ENCODE measurements around the gene GRB7. TPM values are rescaled to one million over a fixed set of nuclear protein-coding genes. Genes with fewer than 3 reads are reported as not detected.

Gene GRB7
- total and polyA plus RNA-seq, 9 of the 15 experiments (the other 6 are each of a cell fraction or from before 2014, with no cell fraction given): 0.04 to 6.2 (median 2.2) TPM

DNA sequence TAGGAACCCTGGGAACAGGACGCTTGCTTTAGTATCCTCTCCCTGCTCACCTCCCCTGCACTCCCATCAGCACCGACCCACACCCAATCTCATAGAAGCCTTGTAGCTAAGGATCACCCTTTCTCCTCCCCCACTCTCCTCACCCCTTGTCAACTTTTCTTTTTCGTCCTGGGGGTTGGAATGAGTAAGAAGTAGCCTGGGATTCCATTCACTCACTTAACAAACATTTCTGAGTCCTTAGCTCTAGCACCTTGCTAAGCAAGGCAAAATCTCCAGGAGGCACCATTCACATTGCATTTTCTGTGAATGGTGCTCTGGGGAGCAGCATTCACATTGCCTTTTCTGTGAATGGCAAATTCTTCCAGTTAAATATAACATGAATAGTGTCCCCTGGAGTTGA lies 48.8 kb upstream of the GRB7 start:
- in situ Hi-C loops (cut with MboI) (no loop called here), intact Hi-C loops (cut with micrococcal nuclease) (loop anchor here (5.0 kb wide), 1 partner anchor 43 kb away; the partner anchor contains the start of gene MIEN1)
- DNase-seq (ENCODE audit: extremely low read depth in 1 of 4, low spot score in 3 of 4) (no peak), ATAC-seq (no peak), FAIRE-seq (no peak)
- POLR2A ChIA-PET: interaction anchor here (0.6 to 1.6 kb wide), 7 partner anchors 11 to 637 kb away, joined by 3 to 4 read pairs (median 3); partner anchors contain the start of gene PNMT
- H3K36me3 ChIP-seq (ENCODE audit: control insufficient read depth, insufficient read depth, low read length): no peaks in the 10 kb centered on the region
- H3K79me2 ChIP-seq (ENCODE audit: control insufficient read depth, insufficient read depth, low read length): peaks cover 7% of the 10 kb centered on the region; the same call in 2 of the 3 replicates
- H3K4me3 ChIP-seq: peak overlapping the region; percentile 50
- peaks cover 7 to 12% of the 10 kb centered on the region in 2 experiments; a peak in 4 of 5 replicates for H3K4me1 ChIP-seq (replicated peaks in 1 of 2; ENCODE audit: control insufficient read depth in 2 of 2, insufficient read depth in 2 of 2, low read length in 2 of 2)
- H3K9ac ChIP-seq (ENCODE audit: insufficient read depth in 1 of 2, low read depth in 2 of 2, low read length in 2 of 2): peak overlapping the region; percentile 53 to 75; a peak in 3 of 4 replicates
- CTCF ChIA-PET (ENCODE audit: low intra/inter-chr PET ratio): no interaction called here
- TF ChIP-seq CSDE1 (IDR thresholded peaks at IDR 0.05): 0 out of 4 replicates have a peak, but pooled peaks of 1 of the 2 experiments have one; percentile 2
- TF ChIP-seq, protein P1, sequence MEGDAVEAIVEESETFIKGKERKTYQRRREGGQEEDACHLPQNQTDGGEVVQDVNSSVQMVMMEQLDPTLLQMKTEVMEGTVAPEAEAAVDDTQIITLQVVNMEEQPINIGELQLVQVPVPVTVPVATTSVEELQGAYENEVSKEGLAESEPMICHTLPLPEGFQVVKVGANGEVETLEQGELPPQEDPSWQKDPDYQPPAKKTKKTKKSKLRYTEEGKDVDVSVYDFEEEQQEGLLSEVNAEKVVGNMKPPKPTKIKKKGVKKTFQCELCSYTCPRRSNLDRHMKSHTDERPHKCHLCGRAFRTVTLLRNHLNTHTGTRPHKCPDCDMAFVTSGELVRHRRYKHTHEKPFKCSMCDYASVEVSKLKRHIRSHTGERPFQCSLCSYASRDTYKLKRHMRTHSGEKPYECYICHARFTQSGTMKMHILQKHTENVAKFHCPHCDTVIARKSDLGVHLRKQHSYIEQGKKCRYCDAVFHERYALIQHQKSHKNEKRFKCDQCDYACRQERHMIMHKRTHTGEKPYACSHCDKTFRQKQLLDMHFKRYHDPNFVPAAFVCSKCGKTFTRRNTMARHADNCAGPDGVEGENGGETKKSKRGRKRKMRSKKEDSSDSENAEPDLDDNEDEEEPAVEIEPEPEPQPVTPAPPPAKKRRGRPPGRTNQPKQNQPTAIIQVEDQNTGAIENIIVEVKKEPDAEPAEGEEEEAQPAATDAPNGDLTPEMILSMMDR (IDR thresholded peaks at IDR 0.05 in 2 of 3, conservative IDR thresholded peaks at IDR 0.05 in 1 of 3; ENCODE audit: insufficient read depth in 2 of 3, low read depth in 1 of 3, low read length in 3 of 3): peak in 1 of 3 experiments; percentile 24; a peak in 2 of 6 replicates
- TF ChIP-seq, protein P2, sequence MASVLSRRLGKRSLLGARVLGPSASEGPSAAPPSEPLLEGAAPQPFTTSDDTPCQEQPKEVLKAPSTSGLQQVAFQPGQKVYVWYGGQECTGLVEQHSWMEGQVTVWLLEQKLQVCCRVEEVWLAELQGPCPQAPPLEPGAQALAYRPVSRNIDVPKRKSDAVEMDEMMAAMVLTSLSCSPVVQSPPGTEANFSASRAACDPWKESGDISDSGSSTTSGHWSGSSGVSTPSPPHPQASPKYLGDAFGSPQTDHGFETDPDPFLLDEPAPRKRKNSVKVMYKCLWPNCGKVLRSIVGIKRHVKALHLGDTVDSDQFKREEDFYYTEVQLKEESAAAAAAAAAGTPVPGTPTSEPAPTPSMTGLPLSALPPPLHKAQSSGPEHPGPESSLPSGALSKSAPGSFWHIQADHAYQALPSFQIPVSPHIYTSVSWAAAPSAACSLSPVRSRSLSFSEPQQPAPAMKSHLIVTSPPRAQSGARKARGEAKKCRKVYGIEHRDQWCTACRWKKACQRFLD (CRISPR knock-in tag; IDR thresholded peaks at IDR 0.05): no peak
- 4% methylated on average over 3 of the region's 3 CpGs for WGBS (ENCODE audit: insufficient coverage, low coverage, missing lambda C conversion rate)
- no peaks in the 10 kb centered on the region for H4K20me1 ChIP-seq (replicated peaks; ENCODE audit: control insufficient read depth, insufficient read depth, low read length)
- peak overlapping the region; percentile 78 for H3K27ac ChIP-seq (ENCODE audit: extremely low read depth, low read depth, low read length)
- no peaks in the 10 kb centered on the region for H3K9me3 ChIP-seq (replicated peaks; ENCODE audit: control insufficient read depth, insufficient read depth, low read depth, low read length)
- H3K9me1 ChIP-seq (ENCODE audit: control insufficient read depth, insufficient read depth, low read length): no peaks in the 10 kb centered on the region
- H3K4me2 ChIP-seq (ENCODE audit: insufficient read depth, low read length): peak overlapping the region; percentile 95
- peak overlapping the region; percentile 87 for H2AFZ ChIP-seq (ENCODE audit: low read depth, low read length)
- H3K27me3 ChIP-seq (ENCODE audit: control insufficient read depth in 2 of 2, insufficient read depth in 2 of 2, low read length in 2 of 2): no peaks in the 10 kb centered on the region
- no TSS peak for BruUV-seq (replicated peaks)

Data from K562 (cell line).